Ureter (tissue), 1 donor: ENCODE measurements around the gene DIPK1B. TPM values are rescaled to one million over a fixed set of nuclear protein-coding genes. Genes with fewer than 3 reads are reported as not detected.
"Not testable (repeated sequence)": the region's sequence is repeated elsewhere in the genome, so short reads cannot be mapped to it uniquely, and the experiment has no call there.

ENCODE experiments used
- DNase-seq: peaks from one replicate; pipeline ENCODE4 v3.0.0-alpha.2; 2020; ENCODE audit warnings: low spot score
- total RNA-seq: library from RNA; stranded (reverse); gene quantifications from one replicate; pipeline ENCODE4 v1.2.4, GENCODE V29; 2023
- donor health status: DM: yes; HTN: yes; CAD: no.

DIPK1B gene
- total RNA-seq, 1 donor from 2014 or later: 6.6 TPM

- not testable (repeated sequence) for DNase-seq
Measured at GRCh38 chr9:136766410-136767120, 54.2 kb downstream of the DIPK1B start.

GRCh38 chr9:136769710-136770191 lies 57.4 kb downstream of the DIPK1B start:
- no peak for DNase-seq

DNA sequence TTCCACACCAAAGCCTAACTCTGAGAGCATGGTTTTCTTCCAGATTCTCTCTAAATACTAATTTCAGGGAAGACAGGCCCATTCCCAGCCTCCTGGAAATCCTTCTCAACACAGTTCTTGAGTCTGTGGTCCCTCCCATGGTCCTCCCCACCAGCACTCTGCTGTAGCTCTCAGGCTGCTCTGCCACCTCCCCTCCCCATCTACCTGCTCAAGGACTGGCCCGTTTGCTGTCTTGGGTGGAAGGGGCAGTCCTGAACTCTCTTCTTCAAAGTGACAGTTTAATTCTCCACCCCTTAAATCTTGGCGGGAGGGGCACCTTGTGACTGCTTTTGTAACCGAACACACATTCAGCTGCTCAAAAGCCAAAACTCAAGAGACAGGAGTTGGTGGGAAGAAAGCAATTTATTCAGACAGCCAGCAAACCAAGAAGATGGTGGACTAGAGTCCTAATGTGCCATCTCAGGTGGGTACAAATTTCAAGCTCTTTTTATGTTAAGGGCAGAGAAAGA lies 59.6 kb downstream of the DIPK1B start:
- DNase-seq: no peak

DNA sequence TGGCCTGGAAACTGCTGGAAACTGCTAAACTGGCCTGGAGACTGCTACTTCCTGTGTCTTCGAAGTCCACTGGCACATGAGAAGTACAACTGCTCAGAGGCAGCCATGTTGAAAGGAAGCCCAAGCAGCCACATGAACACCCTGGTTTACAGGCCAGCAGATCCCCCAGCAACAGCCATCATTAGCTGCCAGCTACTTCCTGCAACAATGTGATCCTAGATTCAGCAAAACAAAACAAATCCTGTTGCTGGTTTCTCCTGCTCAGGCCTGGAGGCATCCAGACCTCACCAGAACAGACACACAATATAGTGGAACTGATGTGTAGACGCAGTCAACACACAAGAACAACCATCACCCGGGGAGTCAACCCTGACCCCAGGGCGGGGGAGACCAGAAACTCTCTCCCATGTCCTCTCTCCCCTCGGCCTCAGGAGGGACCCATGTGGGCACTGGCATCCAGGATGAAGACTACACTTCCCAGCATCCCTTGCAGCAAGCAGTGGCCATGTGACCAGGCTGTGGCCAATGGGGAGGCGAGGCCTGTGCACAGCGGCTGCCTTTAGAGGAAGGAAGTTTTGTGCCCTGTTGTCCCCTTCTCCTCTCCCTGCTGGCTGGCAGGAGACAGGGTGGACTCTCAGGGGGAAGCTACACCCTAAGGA lies 61.1 kb downstream of the DIPK1B start:
- DNase-seq: no peak

Other genes with a start within 250 kb of the DIPK1B start
- 102 TPM for gene SEC16A, start 229.5 kb upstream of the DIPK1B start, total RNA-seq
- 134 TPM for gene NOTCH1, start 166.5 kb upstream of the DIPK1B start, total RNA-seq
- 109 TPM for gene EGFL7, start 49.7 kb upstream of the DIPK1B start, total RNA-seq
- 52.2 TPM for gene AGPAT2, start 25.1 kb upstream of the DIPK1B start, total RNA-seq
- 40.6 TPM for gene LCN10, start 30.4 kb downstream of the DIPK1B start, total RNA-seq
- gene LCN6, start 36.0 kb downstream of the DIPK1B start, total RNA-seq: 62.8 TPM
- not detected for gene LCN8, start 45.7 kb downstream of the DIPK1B start, total RNA-seq
- not detected for gene LCN15, start 51.9 kb downstream of the DIPK1B start, total RNA-seq
- 80.8 TPM for gene TMEM141, start 78.8 kb downstream of the DIPK1B start, total RNA-seq
- gene CCDC183, start 83.8 kb downstream of the DIPK1B start, total RNA-seq: 0.18 TPM
- 60.2 TPM for gene RABL6, start 95.4 kb downstream of the DIPK1B start, total RNA-seq
- gene AJM1, start 129.9 kb downstream of the DIPK1B start, total RNA-seq: 4.8 TPM
- 109 TPM for gene PHPT1, start 136.8 kb downstream of the DIPK1B start, total RNA-seq
- gene MAMDC4, start 139.8 kb downstream of the DIPK1B start, total RNA-seq: 10.7 TPM
- 338 TPM for gene EDF1, start 153.7 kb downstream of the DIPK1B start, total RNA-seq
- gene TRAF2, start 173.9 kb downstream of the DIPK1B start, total RNA-seq: 16.4 TPM
- 62.4 TPM for gene FBXW5, start 232.2 kb downstream of the DIPK1B start, total RNA-seq
- 1.6 TPM for gene C8G, start 232.7 kb downstream of the DIPK1B start, total RNA-seq
- gene LCN12, start 239.7 kb downstream of the DIPK1B start, total RNA-seq: 3.4 TPM